H1 (cell line): ENCODE data around the gene NDC80. TPM values are rescaled to one million over a fixed set of nuclear protein-coding genes. Genes with fewer than 3 reads are reported as not detected.

Experiments
- CTCF ChIA-PET: fragments of 300-600 bp; sonication (Branson Sonifier 250); formaldehyde crosslinking; loops from one replicate; lab custom pipeline; 2021; ENCODE audit not compliant: partially characterized antibody; lab: Charles Lee
- POLR2A ChIA-PET: fragments of 300-600 bp; sonication (Branson Sonifier 250); formaldehyde crosslinking; loops from one replicate; lab custom pipeline; 2021; ENCODE audit warnings: inconsistent platforms; ENCODE audit not compliant: partially characterized antibody; lab: Charles Lee
- DNase-seq, 2 experiments: peaks; one replicate each; pipeline versions ENCODE4 v3.0.0 to v3.0.0-alpha.2; 2010 to 2022; ENCODE audit warnings: low spot score in 2 of 2, low read depth in 1 of 2, mixed read lengths in 1 of 2
- FAIRE-seq: peaks from 2 replicates; lab custom pipeline; 2011; peaks lifted over from hg19 to GRCh38; lab: Jason Lieb, UNC
- H2AFZ ChIP-seq: 2 replicates; pipeline ENCODE4 v1.8.1; 2012; ENCODE audit warnings: low read length, inconsistent platforms
- H2AK5ac ChIP-seq: 2 replicates; pipeline ENCODE4 v1.6.1; 2013; ENCODE audit warnings: low read depth, low read length
- H2BK120ac ChIP-seq: replicated peaks from 2 replicates; pipeline ENCODE3; 2013; ENCODE audit warnings: low read depth, low read length, inconsistent platforms
- H2BK12ac ChIP-seq: 2 replicates; pipeline ENCODE4 v1.6.1; 2013; ENCODE audit warnings: low read depth, low read length
- H2BK15ac ChIP-seq: 2 replicates; pipeline ENCODE4 v1.6.1; 2013; ENCODE audit warnings: low read length
- H2BK20ac ChIP-seq: 2 replicates; pipeline ENCODE4 v1.6.1; 2013; ENCODE audit warnings: low read length
- H2BK5ac ChIP-seq: 2 replicates; pipeline ENCODE4 v1.6.1; 2013; ENCODE audit warnings: low read depth, low read length
- H3K14ac ChIP-seq: 2 replicates; pipeline ENCODE4 v1.6.1; 2013; ENCODE audit warnings: inconsistent platforms; ENCODE audit not compliant: insufficient read length
- H3K18ac ChIP-seq: 2 replicates; pipeline ENCODE4 v1.6.1; 2013; ENCODE audit warnings: low read length; ENCODE audit errors: extremely low read depth
- H3K23ac ChIP-seq: 2 replicates; pipeline ENCODE4 v1.6.1; 2013; ENCODE audit warnings: inconsistent platforms; ENCODE audit not compliant: insufficient read length
- H3K23me2 ChIP-seq: 2 replicates; pipeline ENCODE4 v1.6.1; 2013; ENCODE audit warnings: low read depth, low read length
- H3K27ac ChIP-seq: 2 replicates; pipeline ENCODE4 v1.6.1; 2011; ENCODE audit warnings: low read depth, low read length, inconsistent platforms
- H3K27me3 ChIP-seq, 4 experiments: replicated peaks in 1 of 4; 1 replicate in 1 of 4; 2 replicates in 3 of 4; pipeline versions ENCODE4 v1.6.1 to v1.8.1; 2011 to 2013; ENCODE audit warnings: low read length in 3 of 4, mild to moderate bottlenecking in 3 of 4, inconsistent platforms in 2 of 4, mixed read lengths in 2 of 4, moderate library complexity in 1 of 4; ENCODE audit not compliant: control insufficient read depth in 3 of 4, insufficient read depth in 3 of 4; ENCODE audit errors: extremely low read depth in 1 of 4
- H3K36me3 ChIP-seq, 4 experiments: 2 replicates each; pipeline versions ENCODE4 v1.6.1 to v1.8.1; 2011 to 2013; ENCODE audit warnings: mild to moderate bottlenecking in 4 of 4, low read length in 3 of 4, moderate library complexity in 2 of 4, control low read depth in 1 of 4, inconsistent platforms in 1 of 4; ENCODE audit not compliant: insufficient read depth in 4 of 4, control insufficient read depth in 2 of 4
- H3K4ac ChIP-seq: replicated peaks from 2 replicates; pipeline ENCODE3; 2013; ENCODE audit warnings: low read length, low read depth, mixed read lengths, inconsistent platforms; ENCODE audit not compliant: insufficient read length
- H3K4me1 ChIP-seq, 4 experiments: replicated peaks in 1 of 4; 1 replicate in 1 of 4; 2 replicates in 3 of 4; pipeline versions ENCODE4 v1.6.1 to v1.8.1; 2011 to 2013; ENCODE audit warnings: low read length in 3 of 4, inconsistent platforms in 2 of 4, mixed read lengths in 1 of 4; ENCODE audit not compliant: insufficient read depth in 4 of 4, control insufficient read depth in 3 of 4
- H3K4me2 ChIP-seq, 2 experiments: 2 replicates each; pipeline versions ENCODE4 v1.6.1 to v1.8.1; 2011 to 2013; ENCODE audit warnings: low read depth in 2 of 2, low read length in 2 of 2, control low read depth in 1 of 2, inconsistent platforms in 1 of 2, mild to moderate bottlenecking in 1 of 2; ENCODE audit not compliant: insufficient read depth in 1 of 2
- H3K4me3 ChIP-seq, 4 experiments: fragments of 200-600, 300-600 bp in 1 of 4; sonication (generic), shearing (Covaris generic), sonication (Bioruptor Twin) in 1 of 4; 2 replicates each; pipeline versions ENCODE4 v1.5.1 to v1.8.1; 2011 to 2016; ENCODE audit warnings: low read length in 4 of 4, low read depth in 3 of 4, control low read depth in 2 of 4, inconsistent platforms in 2 of 4, mild to moderate bottlenecking in 2 of 4, mixed read lengths in 1 of 4, moderate library complexity in 1 of 4; ENCODE audit not compliant: insufficient read depth in 2 of 4; ENCODE audit errors: extremely low read depth in 1 of 4
- H3K56ac ChIP-seq: replicated peaks from 2 replicates; pipeline ENCODE3; 2013; ENCODE audit warnings: low read depth, mild to moderate bottlenecking, mixed read lengths, low read length, inconsistent platforms; ENCODE audit not compliant: insufficient read length
- H3K79me1 ChIP-seq: 2 replicates; pipeline ENCODE4 v1.6.1; 2013; ENCODE audit warnings: low read depth, low read length, control low read depth
- H3K79me2 ChIP-seq, 2 experiments: 2 replicates each; pipeline versions ENCODE4 v1.6.1 to v1.8.1; 2012 to 2013; ENCODE audit warnings: low read length in 2 of 2, mild to moderate bottlenecking in 2 of 2, inconsistent platforms in 1 of 2; ENCODE audit not compliant: insufficient read depth in 2 of 2, control insufficient read depth in 1 of 2
- H3K9ac ChIP-seq, 4 experiments: replicated peaks in 1 of 4; 1 replicate in 1 of 4; 2 replicates in 3 of 4; pipeline versions ENCODE4 v1.6.1 to v1.8.1; 2011 to 2013; ENCODE audit warnings: low read depth in 3 of 4, low read length in 3 of 4, control low read depth in 2 of 4, mild to moderate bottlenecking in 2 of 4, moderate library complexity in 2 of 4, inconsistent platforms in 1 of 4; ENCODE audit errors: extremely low read depth in 1 of 4
- H3K9me3 ChIP-seq, 2 experiments: 2 replicates each; pipeline versions ENCODE4 v1.6.1 to v1.8.1; 2012 to 2013; ENCODE audit warnings: mild to moderate bottlenecking in 2 of 2, moderate library complexity in 2 of 2, control low read depth in 1 of 2, inconsistent platforms in 1 of 2, low read depth in 1 of 2, low read length in 1 of 2, mixed read lengths in 1 of 2; ENCODE audit not compliant: insufficient read depth in 2 of 2
- H4K20me1 ChIP-seq, 2 experiments: replicated peaks in 1 of 2; 2 replicates each; pipeline versions ENCODE3 to v1.8.1; 2011 to 2013; ENCODE audit warnings: inconsistent platforms in 2 of 2, low read length in 2 of 2, mild to moderate bottlenecking in 1 of 2; ENCODE audit not compliant: insufficient read depth in 2 of 2, control insufficient read depth in 1 of 2
- H4K5ac ChIP-seq: 2 replicates; pipeline ENCODE4 v1.6.1; 2013; ENCODE audit warnings: low read length, low read depth, mixed read lengths, inconsistent platforms; ENCODE audit not compliant: insufficient read length
- H4K8ac ChIP-seq: 2 replicates; pipeline ENCODE4 v1.8.0; 2013; ENCODE audit warnings: mild to moderate bottlenecking, moderate library complexity, low read length, inconsistent platforms; ENCODE audit not compliant: insufficient read depth; ENCODE audit errors: extremely low read depth
- H4K91ac ChIP-seq: replicated peaks from 2 replicates; pipeline ENCODE3; 2013; ENCODE audit warnings: low read length, mixed read lengths, inconsistent platforms; ENCODE audit not compliant: insufficient read length
- CEBPB ChIP-seq: IDR thresholded peaks from 2 replicates; pipeline ENCODE4 v1.6.1; 2012; ENCODE audit warnings: low read depth, low read length
- POU5F1 ChIP-seq: IDR thresholded peaks from 2 replicates; pipeline ENCODE4 v1.6.1; 2011; ENCODE audit warnings: low read depth, mild to moderate bottlenecking, low read length, moderate library complexity
- TEAD4 ChIP-seq: IDR thresholded peaks from 2 replicates; pipeline ENCODE4 v1.6.1; 2012; ENCODE audit warnings: low read depth, low read length, inconsistent platforms, mixed read lengths
- WGBS, 2 experiments: shearing (Covaris generic) in 1 of 2; methylation state at CpG; one replicate each; pipeline versions ENCODE4 v1.1.6 to v1.1.7; 2013 to 2015; ENCODE audit warnings: low lambda C conversion rate in 2 of 2, mixed read lengths in 2 of 2, inconsistent platforms in 1 of 2, low coverage in 1 of 2, missing lambda C conversion rate in 1 of 2; ENCODE audit not compliant: insufficient replicate concordance in 2 of 2, insufficient coverage in 1 of 2, insufficient read length in 1 of 2; ENCODE audit errors: extremely low coverage in 1 of 2, missing lambda C conversion rate in 1 of 2; 5-methylcytosine and 5-hydroxymethylcytosine counted together
- polyA plus RNA-seq, 7 experiments: library from polyadenylated mRNA; depleted of rRNA in 3 of 7; stranded (reverse) in 5 of 7; unstranded in 2 of 7; fragments of >200 nt in 5 of 7; fragments of 200-250 nt in 2 of 7; gene quantifications; 1 replicate in 5 of 7; 2 replicates in 1 of 7; 4 replicates in 1 of 7; pipeline versions ENCODE4 v1.2.1 to v1.2.3, GENCODE V29; 2011 to 2013; ENCODE audit warnings: missing spikeins in 2 of 7, mixed read lengths in 2 of 7
- total RNA-seq: library from RNA; stranded (reverse); fragmentation: NEBNext Ultra II Directional; extraction: Animal tissue kit (Norgen Biotek cat#: 25700); gene quantifications from 2 replicates; pipeline ENCODE4 v1.2.1, GENCODE V29; 2021

NDC80 gene
- total and polyA plus RNA-seq, 2 of the 8 experiments (the other 6 are each of a cell fraction or from before 2014, with no cell fraction given) = 11.0 to 45.0 TPM

DNA sequence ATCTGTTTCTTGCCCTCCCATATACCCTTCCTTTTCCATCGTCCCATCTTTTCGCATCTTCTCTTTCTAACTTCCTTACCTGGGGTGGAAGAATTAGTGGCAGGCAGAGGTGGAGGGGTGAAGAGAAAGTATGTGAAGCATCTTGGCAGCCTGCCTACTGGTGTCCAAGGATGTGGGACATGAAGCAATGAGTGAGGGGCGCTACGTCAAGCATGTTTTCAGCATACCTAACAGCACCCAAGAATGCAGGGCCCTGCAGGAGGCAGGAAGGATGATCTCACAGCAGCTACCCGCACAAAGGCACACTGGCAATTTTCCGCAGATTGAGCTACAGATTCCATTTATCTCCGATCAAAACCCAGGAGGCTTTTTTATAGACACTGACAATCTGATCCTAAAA is 42.2 kb upstream of the NDC80 start:
- no peaks in the 10 kb centered on the region; a peak in 1 of 8 replicates for H3K36me3 ChIP-seq
- peak; percentile 22; the same call in 1 of the 2 replicates for TF ChIP-seq CEBPB
- no peak for TF ChIP-seq POU5F1
- peak; percentile 75 for TF ChIP-seq TEAD4
- H3K56ac ChIP-seq = no peak overlapping the region
- 84 to 100% methylated on average over 2 to 7 of the region's 7 CpGs for WGBS, 2 experiments
- H4K91ac ChIP-seq = no peak overlapping the region
- H2BK120ac ChIP-seq = no peak overlapping the region
- H3K4ac ChIP-seq = no peak overlapping the region
- H3K9ac ChIP-seq = no peak overlapping the region
- H4K20me1 ChIP-seq = no peaks in the 10 kb centered on the region
- 0 out of 4 replicates have a peak, but pooled peaks cover 2% of the 10 kb centered on the region in 2 experiments for H3K9me3 ChIP-seq
- H3K79me1 ChIP-seq = no peaks in the 10 kb centered on the region
- FAIRE-seq (peak; percentile 28), DNase-seq (no peak)
- H2AK5ac ChIP-seq = no peak overlapping the region
- no peak overlapping the region for H2AFZ ChIP-seq
- no peak overlapping the region for H3K4me2 ChIP-seq
- no peak overlapping the region for H3K18ac ChIP-seq
- ChIA-PET CTCF (no interaction called here), POLR2A (no interaction called here)
- no peak overlapping the region for H2BK5ac ChIP-seq
- H3K4me1 ChIP-seq = no peaks in the 10 kb centered on the region
- no peak overlapping the region for H3K4me3 ChIP-seq
- no peak overlapping the region for H2BK12ac ChIP-seq
- H3K27me3 ChIP-seq = no peaks in the 10 kb centered on the region
- no peak overlapping the region for H4K5ac ChIP-seq
- H3K14ac ChIP-seq = no peak overlapping the region
- H3K23me2 ChIP-seq = no peaks in the 10 kb centered on the region
- H3K79me2 ChIP-seq = no peaks in the 10 kb centered on the region
- H3K27ac ChIP-seq = no peak overlapping the region
- H4K8ac ChIP-seq = no peak overlapping the region
- H2BK20ac ChIP-seq = no peak overlapping the region
- H2BK15ac ChIP-seq = no peak overlapping the region
- H3K23ac ChIP-seq = no peak overlapping the region
